Right atrium auricular region (tissue), 2 donors: ENCODE results near the gene BAIAP2. TPM values are rescaled to one million over a fixed set of nuclear protein-coding genes. Genes with fewer than 3 reads are reported as not detected.
A peak's percentile ranks its signal among the peaks of the same experiment; 100 is the strongest.

Experiments
- DNase-seq: peaks from one replicate; pipeline ENCODE4 v3.0.0-alpha.2; 2019; ENCODE audit warnings: low spot score
- H3K27ac ChIP-seq, 2 donors: fragments of 200-600 bp; sonication (generic); 1 replicate in 1 of 2; 2 replicates in 1 of 2; pipeline ENCODE4 v1.5.1; 2016 to 2019
- H3K27me3 ChIP-seq, 2 donors: fragments of 200-600 bp; sonication (generic); one replicate each; pipeline versions ENCODE4 v1.5.1 to v1.6.0; 2017 to 2019
- H3K36me3 ChIP-seq: fragments of 200-600 bp; sonication (generic); one replicate; pipeline ENCODE4 v1.5.1; 2016
- H3K4me1 ChIP-seq, 2 donors: fragments of 200-600 bp; sonication (generic); one replicate each; pipeline versions ENCODE4 v1.5.1 to v1.6.0; 2017 to 2019
- H3K4me3 ChIP-seq, 2 donors: fragments of 200-600 bp; sonication (generic); 1 replicate in 1 of 2; 2 replicates in 1 of 2; pipeline ENCODE4 v1.5.1; 2017 to 2019; ENCODE audit warnings: mild to moderate bottlenecking in 1 of 2, moderate library complexity in 1 of 2
- H3K9me3 ChIP-seq, 2 donors: fragments of 200-600 bp; sonication (generic); one replicate each; pipeline ENCODE4 v1.5.1; 2019
- total RNA-seq, 2 donors: library from RNA; depleted of rRNA; stranded (reverse); fragments of >200 nt; gene quantifications; one replicate each; pipeline ENCODE4 v1.1.0, GENCODE V29; 2016
- TF ChIP-seq, protein P1 (sequence below), 2 donors: fragments of 200-600 bp; sonication (generic); IDR thresholded peaks; one replicate each; pipeline ENCODE4 v1.5.1; 2019; ENCODE audit warnings: antibody characterized with exemption in 2 of 2

Gene BAIAP2
- total RNA-seq, 2 donors from 2014 or later, result 27.9 to 36.5 TPM

DNA sequence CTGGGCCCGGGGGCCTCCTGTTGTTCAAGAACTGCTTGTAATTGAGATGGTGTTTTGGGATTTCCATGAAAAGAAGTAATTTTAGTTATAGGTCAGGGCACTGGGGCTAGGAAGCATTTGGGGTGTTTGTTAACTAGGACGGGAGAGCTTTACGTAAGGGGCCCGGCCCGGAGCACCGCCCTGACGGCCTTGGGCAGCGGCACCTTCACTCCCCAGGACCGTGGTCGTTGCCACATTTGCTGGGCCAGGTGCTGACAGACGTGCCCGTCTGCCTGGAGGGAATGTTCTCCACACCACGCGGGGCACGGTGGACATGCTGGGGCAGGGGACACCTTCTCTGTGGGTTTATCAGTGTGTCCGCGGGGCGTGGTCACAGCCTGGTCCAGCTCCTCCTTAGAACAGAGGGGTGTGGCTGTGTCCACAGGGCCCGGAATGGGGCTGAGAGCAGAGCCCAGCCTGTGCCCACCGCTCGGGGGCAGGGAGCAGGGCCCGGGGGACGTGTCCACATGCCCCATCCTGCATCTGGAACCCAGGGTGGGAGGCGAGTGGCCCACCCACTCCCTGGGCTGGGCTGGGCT is 57.7 kb downstream of the BAIAP2 start:
- no peaks in the 10 kb centered on the region for H3K9me3 ChIP-seq
- peaks cover 10% of the 10 kb centered on the region for H3K36me3 ChIP-seq
- DNase-seq, result no peak
- H3K4me1 ChIP-seq, result peaks cover 0 to 42% of the 10 kb centered on the region in 2 donors
- no peaks in the 10 kb centered on the region for H3K27me3 ChIP-seq
- no peak overlapping the region for H3K4me3 ChIP-seq
- TF ChIP-seq, protein P1, sequence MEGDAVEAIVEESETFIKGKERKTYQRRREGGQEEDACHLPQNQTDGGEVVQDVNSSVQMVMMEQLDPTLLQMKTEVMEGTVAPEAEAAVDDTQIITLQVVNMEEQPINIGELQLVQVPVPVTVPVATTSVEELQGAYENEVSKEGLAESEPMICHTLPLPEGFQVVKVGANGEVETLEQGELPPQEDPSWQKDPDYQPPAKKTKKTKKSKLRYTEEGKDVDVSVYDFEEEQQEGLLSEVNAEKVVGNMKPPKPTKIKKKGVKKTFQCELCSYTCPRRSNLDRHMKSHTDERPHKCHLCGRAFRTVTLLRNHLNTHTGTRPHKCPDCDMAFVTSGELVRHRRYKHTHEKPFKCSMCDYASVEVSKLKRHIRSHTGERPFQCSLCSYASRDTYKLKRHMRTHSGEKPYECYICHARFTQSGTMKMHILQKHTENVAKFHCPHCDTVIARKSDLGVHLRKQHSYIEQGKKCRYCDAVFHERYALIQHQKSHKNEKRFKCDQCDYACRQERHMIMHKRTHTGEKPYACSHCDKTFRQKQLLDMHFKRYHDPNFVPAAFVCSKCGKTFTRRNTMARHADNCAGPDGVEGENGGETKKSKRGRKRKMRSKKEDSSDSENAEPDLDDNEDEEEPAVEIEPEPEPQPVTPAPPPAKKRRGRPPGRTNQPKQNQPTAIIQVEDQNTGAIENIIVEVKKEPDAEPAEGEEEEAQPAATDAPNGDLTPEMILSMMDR (IDR thresholded peaks at IDR 0.05), result no peak
- H3K27ac ChIP-seq, result no peak overlapping the region

GRCh38 chr17:81093619-81094508 is 58.9 kb downstream of the BAIAP2 start:
- no peaks in the 10 kb centered on the region for H3K36me3 ChIP-seq
- no peaks in the 10 kb centered on the region for H3K9me3 ChIP-seq
- H3K27me3 ChIP-seq, result no peaks in the 10 kb centered on the region
- TF ChIP-seq, protein P1 (IDR thresholded peaks at IDR 0.05), result no peak
- H3K27ac ChIP-seq, result peak overlapping the region; percentile 41 to 57
- no peak for DNase-seq
- H3K4me1 ChIP-seq, result peaks cover 0 to 49% of the 10 kb centered on the region in 2 donors
- no peak overlapping the region for H3K4me3 ChIP-seq

DNA sequence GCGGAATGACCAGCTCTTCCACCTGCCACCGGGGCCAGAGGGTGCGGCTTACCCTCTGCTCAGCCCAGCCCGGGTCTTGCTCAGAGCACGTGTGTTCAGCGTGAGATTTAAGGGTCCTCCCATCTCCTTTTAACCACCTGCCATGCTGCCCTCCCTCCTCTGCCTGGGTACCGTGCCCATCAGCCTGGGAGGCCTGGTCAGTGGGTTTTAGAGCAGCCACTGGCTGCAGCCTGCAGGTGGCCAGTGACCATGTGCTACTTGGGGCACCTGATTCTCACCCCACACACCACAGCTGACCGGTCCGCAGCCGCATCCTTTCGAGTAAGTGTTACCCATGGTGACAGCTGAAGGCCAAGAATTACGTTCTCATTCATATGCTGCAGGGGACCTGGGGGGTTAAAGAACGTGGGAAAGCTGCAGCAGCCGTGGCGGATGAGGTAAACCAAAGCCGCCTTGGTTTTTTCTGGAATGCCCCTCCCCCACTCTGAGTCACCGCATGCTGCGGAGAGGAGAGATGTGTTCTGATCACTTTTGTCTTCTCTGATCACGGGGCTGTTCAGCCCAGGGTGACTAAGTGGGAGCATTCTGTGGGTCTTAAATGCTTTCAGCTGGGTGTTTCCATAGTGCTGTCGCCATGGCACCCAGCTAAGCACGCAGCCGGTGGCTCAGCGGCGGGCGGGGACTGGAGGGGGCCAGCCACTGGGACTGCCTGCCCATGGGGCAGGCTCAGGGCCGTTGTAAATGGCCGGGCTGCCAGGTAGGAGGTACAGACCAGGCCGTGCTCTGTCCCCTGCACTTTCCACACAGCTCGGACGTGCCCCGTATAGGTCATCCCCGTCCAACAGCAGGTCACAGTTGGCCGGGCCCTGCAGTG is 59.8 kb downstream of the BAIAP2 start:
- Histone ChIP-seq H3K4me3 (no peak overlapping the region), H3K27ac (peak overlapping the region; percentile 52 to 57), H3K36me3 (no peaks in the 10 kb centered on the region), H3K4me1 (peaks cover 0 to 49% of the 10 kb centered on the region in 2 donors), H3K27me3 (no peaks in the 10 kb centered on the region), H3K9me3 (no peaks in the 10 kb centered on the region)
- DNase-seq, result peak; percentile 82
- TF ChIP-seq, protein P1 (IDR thresholded peaks at IDR 0.05), result no peak

GRCh38 chr17:81095383-81095762 is 60.4 kb downstream of the BAIAP2 start:
- peaks cover 0 to 46% of the 10 kb centered on the region in 2 donors for H3K4me1 ChIP-seq
- H3K9me3 ChIP-seq, result no peaks in the 10 kb centered on the region
- TF ChIP-seq, protein P1 (IDR thresholded peaks at IDR 0.05), result no peak
- peaks cover 5% of the 10 kb centered on the region for H3K36me3 ChIP-seq
- H3K27ac ChIP-seq, result peak overlapping the region; percentile 52 to 57
- no peaks in the 10 kb centered on the region for H3K27me3 ChIP-seq
- DNase-seq, result no peak
- no peak overlapping the region for H3K4me3 ChIP-seq

DNA sequence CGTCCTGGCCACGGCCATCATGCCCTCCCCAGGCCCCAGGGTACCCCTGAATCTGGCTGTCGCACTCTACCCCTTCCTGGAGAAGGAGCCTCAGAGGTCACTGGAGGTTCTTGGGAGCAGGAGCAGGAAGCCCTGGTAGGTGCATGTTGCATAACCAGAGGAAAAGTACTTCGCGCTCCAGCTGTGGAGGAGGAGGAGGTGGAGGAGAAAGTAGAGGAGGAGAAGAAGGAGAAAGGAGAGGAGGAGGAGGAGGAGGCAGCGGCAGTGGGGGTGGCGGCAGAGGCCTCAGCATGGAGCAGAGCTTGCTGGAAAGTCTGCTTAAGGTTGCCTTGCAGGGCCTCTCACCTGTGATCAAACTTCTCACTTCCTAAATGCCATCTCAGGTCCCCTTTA is 61.8 kb downstream of the BAIAP2 start:
- Histone ChIP-seq H3K4me3 (no peak overlapping the region), H3K27me3 (no peaks in the 10 kb centered on the region), H3K36me3 (peaks cover 14% of the 10 kb centered on the region), H3K9me3 (no peaks in the 10 kb centered on the region), H3K27ac (peak overlapping the region in 1 of 2 donors; percentile 66), H3K4me1 (peaks cover 0 to 45% of the 10 kb centered on the region in 2 donors)
- TF ChIP-seq, protein P1 (IDR thresholded peaks at IDR 0.05), result no peak
- DNase-seq, result no peak
